ENCODE measurements around the gene FSTL1.

FSTL1 gene

GRCh38 chr3:120473896-120474675, 23.3 kb upstream of the FSTL1 start:
- no peak for DNase-seq (ENCODE audit: low read depth in 1 of 2, low spot score in 1 of 2)
- no peaks in the 10 kb centered on the region for H3K27me3 ChIP-seq (ENCODE audit: insufficient read depth, poor library complexity, severe bottlenecking)
- H3K27ac ChIP-seq (replicated peaks) = no peak overlapping the region
- no peak overlapping the region for H3K4me3 ChIP-seq (replicated peaks; ENCODE audit: insufficient read depth, low read length)
- TF ChIP-seq SPI1 (IDR thresholded peaks at IDR 0.05; ENCODE audit: borderline replicate concordance, low read depth) (no peak), REST (IDR thresholded peaks at IDR 0.05; ENCODE audit: insufficient replicate concordance, low read depth) (no peak), GABPA (IDR thresholded peaks at IDR 0.05; ENCODE audit: low read depth) (no peak), CTCF (IDR thresholded peaks at IDR 0.05; ENCODE audit: insufficient read depth, low read length) (no peak), POLR2AphosphoS5 (IDR thresholded peaks at IDR 0.05; ENCODE audit: low read depth) (no peak)

- Histone ChIP-seq H3K27me3 (ENCODE audit: insufficient read depth, poor library complexity, severe bottlenecking) (no peaks in the 10 kb centered on the region), H3K4me3 (replicated peaks; ENCODE audit: insufficient read depth, low read length) (no peak overlapping the region), H3K27ac (replicated peaks) (no peak overlapping the region)
- DNase-seq (ENCODE audit: low read depth in 1 of 2, low spot score in 1 of 2) = no peak
- no peak for TF ChIP-seq GABPA (IDR thresholded peaks at IDR 0.05; ENCODE audit: low read depth)
- no peak for TF ChIP-seq POLR2AphosphoS5 (IDR thresholded peaks at IDR 0.05; ENCODE audit: low read depth)
- no peak for TF ChIP-seq SPI1 (IDR thresholded peaks at IDR 0.05; ENCODE audit: borderline replicate concordance, low read depth)
- no peak for TF ChIP-seq REST (IDR thresholded peaks at IDR 0.05; ENCODE audit: insufficient replicate concordance, low read depth)
- TF ChIP-seq CTCF (IDR thresholded peaks at IDR 0.05; ENCODE audit: insufficient read depth, low read length) = no peak
Observed at GRCh38 chr3:120473389-120473788, 22.6 kb upstream of the FSTL1 start.

- TF ChIP-seq REST (IDR thresholded peaks at IDR 0.05; ENCODE audit: insufficient replicate concordance, low read depth) = no peak
- no peak for TF ChIP-seq CTCF (IDR thresholded peaks at IDR 0.05; ENCODE audit: insufficient read depth, low read length)
- no peak for TF ChIP-seq SPI1 (IDR thresholded peaks at IDR 0.05; ENCODE audit: borderline replicate concordance, low read depth)
- no peak for TF ChIP-seq POLR2AphosphoS5 (IDR thresholded peaks at IDR 0.05; ENCODE audit: low read depth)
- TF ChIP-seq GABPA (IDR thresholded peaks at IDR 0.05; ENCODE audit: low read depth) = no peak
- no peak for DNase-seq (ENCODE audit: low read depth in 1 of 2, low spot score in 1 of 2)
- Histone ChIP-seq H3K27me3 (ENCODE audit: insufficient read depth, poor library complexity, severe bottlenecking) (no peaks in the 10 kb centered on the region), H3K27ac (replicated peaks) (no peak overlapping the region), H3K4me3 (replicated peaks; ENCODE audit: insufficient read depth, low read length) (no peak overlapping the region)
Observed at GRCh38 chr3:120472121-120472844, 21.5 kb upstream of the FSTL1 start.
